ENCODE data around the gene CPNE4.

GRCh38 chr3:132083159-132083558 is 48.3 kb upstream of the CPNE4 start:
- TF ChIP-seq CTCF (conservative IDR thresholded peaks at IDR 0.05) (no peak), ZFX (IDR thresholded peaks at IDR 0.05) (no peak)
